ENCODE results near the gene UNC119. TPM values are rescaled to one million over a fixed set of nuclear protein-coding genes. Genes with fewer than 3 reads are reported as not detected.

UNC119 gene
- total and polyA plus RNA-seq, 2 of the 13 experiments (the other 11 are each of a cell fraction or from before 2014, with no cell fraction given), result 10.4 to 63.1 TPM

- TF ChIP-seq REL (CRISPR knock-in tag; conservative IDR thresholded peaks at IDR 0.05) (no peak), ADNP (CRISPR knock-in tag; IDR thresholded peaks at IDR 0.05) (no peak), ZFP91 (CRISPR knock-in tag; IDR thresholded peaks at IDR 0.05; ENCODE audit: borderline replicate concordance) (peak; percentile 57; the same call in 1 of the 2 replicates), ZNF841 (CRISPR knock-in tag; IDR thresholded peaks at IDR 0.05; ENCODE audit: borderline replicate concordance) (no peak), POLR2AphosphoS5 (IDR thresholded peaks at IDR 0.05; ENCODE audit: low read depth, low read length) (peak; percentile 76), KDM2A (CRISPR knock-in tag; IDR thresholded peaks at IDR 0.05; ENCODE audit: borderline replicate concordance, low read depth) (no peak; the same call in 1 of the 2 replicates), CBFB (CRISPR knock-in tag; IDR thresholded peaks at IDR 0.05) (no peak; the same call in 1 of the 2 replicates), ZNF660 (CRISPR knock-in tag; IDR thresholded peaks at IDR 0.05; ENCODE audit: borderline replicate concordance, low read depth) (no peak), PAXIP1 (CRISPR knock-in tag; conservative IDR thresholded peaks at IDR 0.05) (no peak), ZNF407 (CRISPR knock-in tag; IDR thresholded peaks at IDR 0.05; ENCODE audit: not compliant biosample characterization) (no peak), CCAR2 (optimal IDR thresholded peaks at IDR 0.05; ENCODE audit: low read depth, low read length) (no peak), FOXJ3 (CRISPR knock-in tag; IDR thresholded peaks at IDR 0.05; ENCODE audit: borderline replicate concordance) (no peak), ZFY (CRISPR knock-in tag; IDR thresholded peaks at IDR 0.05) (peak; percentile 82; the same call in 1 of the 2 replicates), KLF13 (CRISPR knock-in tag; IDR thresholded peaks at IDR 0.05) (no peak), YY1 (IDR thresholded peaks at IDR 0.05; ENCODE audit: insufficient read depth, insufficient replicate concordance, low read depth, low read length) (peak; percentile 89), ZNF329 (CRISPR knock-in tag; IDR thresholded peaks at IDR 0.05; ENCODE audit: low read depth) (no peak), RCOR2 (CRISPR knock-in tag; IDR thresholded peaks at IDR 0.05) (no peak)
These were observed 46.4 kb upstream of the UNC119 start, which contains the start of gene SPAG5 (continued) for GRCh38 chr17:28598799-28599310.
